ENCODE data around the gene CLEC16A. TPM values are rescaled to one million over a fixed set of nuclear protein-coding genes. Genes with fewer than 3 reads are reported as not detected.

The CLEC16A gene
- total RNA-seq, 4 donors from 2014 or later: 38.2 to 153 (median 92.7) TPM

GRCh38 chr16:11038305-11038704 lies 93.9 kb downstream of the CLEC16A start:
- WGBS, 2 donors (ENCODE audit: low coverage in 1 of 2): 87 to 91% methylated on average over 4 of the region's 4 CpGs
- peaks cover 0 to 8% (median 0%) of the 10 kb centered on the region in 4 donors for H3K4me1 ChIP-seq
- in situ Hi-C loops (cut with MboI; ENCODE audit: low pct_ligation_motif_present in 1 of 4, low pct_unique_long_range_greater_than_20kb in 1 of 4, low sequenced_read_pairs in 3 of 4): no loop called here
- H3K27me3 ChIP-seq: no peaks in the 10 kb centered on the region
- TF ChIP-seq POLR2A (IDR thresholded peaks at IDR 0.05) (no peak), EP300 (IDR thresholded peaks at IDR 0.05; ENCODE audit: low read depth) (no peak), POLR2AphosphoS5 (IDR thresholded peaks at IDR 0.05) (no peak), CTCF (IDR thresholded peaks at IDR 0.05) (no peak)
- no peak for DNase-seq
- H3K9me3 ChIP-seq: no peaks in the 10 kb centered on the region
- intact Hi-C loops (cut with DNase I; ENCODE audit: low total_unique reads): no loop called here
- no peak overlapping the region for H3K4me3 ChIP-seq
- H3K27ac ChIP-seq: no peak overlapping the region
- peaks cover 0 to 22% (median 2%) of the 10 kb centered on the region in 4 donors for H3K36me3 ChIP-seq

DNA sequence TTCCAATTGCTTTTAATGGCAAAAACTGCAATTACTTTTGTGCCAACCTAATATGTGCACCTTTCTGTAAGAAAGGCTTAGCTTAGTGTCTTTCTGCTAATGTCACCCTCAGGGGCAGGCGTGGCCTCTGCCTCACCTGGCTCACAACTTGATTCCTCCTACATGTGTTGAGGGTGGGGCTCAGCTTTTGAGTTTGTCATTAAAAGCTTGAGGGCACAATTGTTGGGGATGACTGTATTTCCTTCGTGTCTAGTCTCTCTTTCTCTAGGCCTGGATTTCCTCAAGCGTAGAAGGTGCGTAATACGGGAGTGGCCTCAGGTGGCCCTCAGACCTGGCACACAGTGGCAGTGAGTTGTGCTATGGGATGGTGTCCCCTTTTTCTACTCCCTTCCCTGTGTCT lies 94.4 kb downstream of the CLEC16A start:
- 78% methylated on average over 5 of the region's 5 CpGs; no CpG with 5 or more reads in 1 of the 2 donors for WGBS, 2 donors (ENCODE audit: low coverage in 1 of 2)
- H3K9me3 ChIP-seq: no peaks in the 10 kb centered on the region
- H3K36me3 ChIP-seq: peaks cover 0 to 22% (median 4%) of the 10 kb centered on the region in 4 donors
- intact Hi-C loops (cut with DNase I; ENCODE audit: low total_unique reads) (no loop called here), in situ Hi-C loops (cut with MboI; ENCODE audit: low pct_ligation_motif_present in 1 of 4, low pct_unique_long_range_greater_than_20kb in 1 of 4, low sequenced_read_pairs in 3 of 4) (no loop called here)
- no peak overlapping the region for H3K27ac ChIP-seq
- no peak overlapping the region for H3K4me3 ChIP-seq
- DNase-seq: peak; percentile 24
- H3K27me3 ChIP-seq: no peaks in the 10 kb centered on the region
- TF ChIP-seq CTCF (IDR thresholded peaks at IDR 0.05) (no peak), POLR2A (IDR thresholded peaks at IDR 0.05) (no peak), POLR2AphosphoS5 (IDR thresholded peaks at IDR 0.05) (no peak), EP300 (IDR thresholded peaks at IDR 0.05; ENCODE audit: low read depth) (no peak)
- peaks cover 0 to 4% (median 0%) of the 10 kb centered on the region in 4 donors for H3K4me1 ChIP-seq

DNA sequence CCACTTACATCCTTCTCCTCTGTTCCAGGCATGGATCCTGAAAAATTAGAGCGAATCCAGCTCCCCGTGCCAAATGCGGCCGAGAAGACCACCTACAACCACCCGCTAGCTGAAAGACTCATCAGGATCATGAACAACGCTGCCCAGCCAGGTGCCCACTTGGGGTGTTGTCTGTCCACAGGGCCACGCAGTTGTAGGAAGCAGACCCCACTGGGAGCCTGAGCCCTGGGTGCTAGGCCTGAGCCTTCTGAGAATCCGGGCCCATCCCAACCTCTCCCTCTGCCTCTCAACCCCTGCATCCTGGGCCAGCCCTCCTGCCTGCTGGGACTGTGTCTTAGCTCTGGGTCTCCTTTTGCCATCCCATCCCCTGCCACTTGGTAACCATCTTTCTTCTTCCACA lies 95.4 kb downstream of the CLEC16A start:
- TF ChIP-seq EP300 (IDR thresholded peaks at IDR 0.05; ENCODE audit: low read depth) (no peak), POLR2A (IDR thresholded peaks at IDR 0.05) (no peak), CTCF (IDR thresholded peaks at IDR 0.05) (no peak), POLR2AphosphoS5 (IDR thresholded peaks at IDR 0.05) (no peak)
- H3K27ac ChIP-seq: no peak overlapping the region
- WGBS, 2 donors (ENCODE audit: low coverage in 1 of 2): 91% methylated on average over 8 of the region's 8 CpGs; no CpG with 5 or more reads in 1 of the 2 donors
- no peaks in the 10 kb centered on the region for H3K9me3 ChIP-seq
- peaks cover 0 to 3% (median 0%) of the 10 kb centered on the region in 4 donors for H3K4me1 ChIP-seq
- in situ Hi-C loops (cut with MboI; ENCODE audit: low pct_ligation_motif_present in 1 of 4, low pct_unique_long_range_greater_than_20kb in 1 of 4, low sequenced_read_pairs in 3 of 4): no loop called here
- peaks cover 0 to 22% (median 7%) of the 10 kb centered on the region in 4 donors for H3K36me3 ChIP-seq
- no peak for DNase-seq
- H3K27me3 ChIP-seq: no peaks in the 10 kb centered on the region
- H3K4me3 ChIP-seq: no peak overlapping the region
- intact Hi-C loops (cut with DNase I; ENCODE audit: low total_unique reads): no loop called here

GRCh38 chr16:11042191-11042590 lies 97.8 kb downstream of the CLEC16A start:
- Histone ChIP-seq H3K4me3 (no peak overlapping the region), H3K36me3 (peaks cover 0 to 22% (median 5%) of the 10 kb centered on the region in 4 donors), H3K27me3 (no peaks in the 10 kb centered on the region), H3K27ac (no peak overlapping the region), H3K9me3 (no peaks in the 10 kb centered on the region), H3K4me1 (peaks cover 0 to 3% (median 0%) of the 10 kb centered on the region in 4 donors)
- 91 to 92% methylated on average over 4 to 11 of the region's 11 CpGs for WGBS, 2 donors (ENCODE audit: low coverage in 1 of 2)
- in situ Hi-C loops (cut with MboI; ENCODE audit: low pct_ligation_motif_present in 1 of 4, low pct_unique_long_range_greater_than_20kb in 1 of 4, low sequenced_read_pairs in 3 of 4): no loop called here
- intact Hi-C loops (cut with DNase I; ENCODE audit: low total_unique reads): no loop called here
- DNase-seq: no peak
- no peak for TF ChIP-seq EP300 (IDR thresholded peaks at IDR 0.05; ENCODE audit: low read depth)

GRCh38 chr16:11045441-11045840 lies 101.1 kb downstream of the CLEC16A start:
- DNase-seq: no peak
- Histone ChIP-seq H3K9me3 (no peaks in the 10 kb centered on the region), H3K27ac (no peak overlapping the region), H3K4me1 (no peaks in the 10 kb centered on the region), H3K4me3 (no peak overlapping the region), H3K27me3 (no peaks in the 10 kb centered on the region), H3K36me3 (peaks cover 0 to 19% (median 5%) of the 10 kb centered on the region in 4 donors)
- TF ChIP-seq POLR2AphosphoS5 (IDR thresholded peaks at IDR 0.05) (no peak), EP300 (IDR thresholded peaks at IDR 0.05; ENCODE audit: low read depth) (no peak), CTCF (IDR thresholded peaks at IDR 0.05) (no peak), POLR2A (IDR thresholded peaks at IDR 0.05) (no peak)
- intact Hi-C loops (cut with DNase I; ENCODE audit: low total_unique reads) (no loop called here), in situ Hi-C loops (cut with MboI; ENCODE audit: low pct_ligation_motif_present in 1 of 4, low pct_unique_long_range_greater_than_20kb in 1 of 4, low sequenced_read_pairs in 3 of 4) (no loop called here)
- 90 to 94% methylated on average over 4 to 5 of the region's 5 CpGs for WGBS, 2 donors (ENCODE audit: low coverage in 1 of 2)

Measured in transverse colon (tissue), 4 donors.